ENCODE data around the gene ANKS1B. TPM values are rescaled to one million over a fixed set of nuclear protein-coding genes. Genes with fewer than 3 reads are reported as not detected.

The ANKS1B gene
- total and polyA plus RNA-seq, 2 of the 4 experiments (the other 2 are of a cell fraction) = 0.17 to 0.18 TPM

- WGBS, 2 experiments (ENCODE audit: extremely low coverage in 2 of 2, insufficient read length in 1 of 2) = no CpG with 5 or more reads among the region's 5 CpGs
- no peak overlapping the region for H2AFZ ChIP-seq (replicated peaks; ENCODE audit: low read length, poor library complexity)
- H3K18ac ChIP-seq (ENCODE audit: low read depth, low read length) = no peak overlapping the region
- H3K23ac ChIP-seq (ENCODE audit: low read depth, low read length) = no peak overlapping the region
- no peaks in the 10 kb centered on the region for H4K20me1 ChIP-seq (ENCODE audit: insufficient read depth, low read length)
- no peaks in the 10 kb centered on the region for H3K27me3 ChIP-seq (ENCODE audit: control insufficient read depth, insufficient read depth, low read length)
- BruUV-seq (replicated peaks) = no TSS peak
- no peaks in the 10 kb centered on the region for H3K9me1 ChIP-seq (ENCODE audit: insufficient read depth, low read length)
- H2BK120ac ChIP-seq (ENCODE audit: low read depth, low read length) = no peak overlapping the region
- intact Hi-C loops (cut with micrococcal nuclease) = no loop called here
- dilution Hi-C loops (cut with HindIII; ENCODE audit: low sequenced_read_pairs, unreplicated experiment) = no loop called here
- no peak overlapping the region for H3K4me3 ChIP-seq (ENCODE audit: insufficient read depth, low read depth, low read length)
- no peaks in the 10 kb centered on the region for H3K4me1 ChIP-seq (ENCODE audit: control insufficient read depth, insufficient read depth, low read length)
- no peak overlapping the region for H3K4ac ChIP-seq (ENCODE audit: low read depth, low read length)
- H2BK20ac ChIP-seq (ENCODE audit: low read depth, low read length) = no peak overlapping the region
- H4K91ac ChIP-seq (ENCODE audit: insufficient read depth, low read depth, low read length) = no peak overlapping the region
- H3K9ac ChIP-seq (ENCODE audit: low read depth, low read length) = no peak overlapping the region
- H2BK5ac ChIP-seq (ENCODE audit: low read depth, low read length, poor library complexity, severe bottlenecking) = no peak overlapping the region
- H2AK5ac ChIP-seq (ENCODE audit: low read depth, low read length) = no peak overlapping the region
- no peak overlapping the region for H3K14ac ChIP-seq (replicated peaks; ENCODE audit: low read depth, low read length)
- no peak overlapping the region for H3K27ac ChIP-seq (ENCODE audit: insufficient read depth, low read length)
- no peaks in the 10 kb centered on the region for H3K36me3 ChIP-seq (ENCODE audit: control insufficient read depth, insufficient read depth, low read length)
- in situ Hi-C loops (cut with MboI; ENCODE audit: low sequenced_read_pairs) = no loop called here
- H3K4me2 ChIP-seq (ENCODE audit: low read depth, low read length) = no peak overlapping the region
- CTCF ChIA-PET = no interaction called here
- H3K56ac ChIP-seq (ENCODE audit: extremely low read depth, insufficient read depth, low read length) = no peak overlapping the region
- no peak overlapping the region for H4K8ac ChIP-seq (ENCODE audit: low read depth in 2 of 2, low read length in 2 of 2)
- no peak overlapping the region for H2BK15ac ChIP-seq (ENCODE audit: low read depth, low read length)
- POLR2A ChIA-PET (ENCODE audit: unreplicated experiment) = no interaction called here
- no peak overlapping the region for H2AK9ac ChIP-seq (replicated peaks; ENCODE audit: low read depth, low read length, poor library complexity)
- no peak overlapping the region for H4K5ac ChIP-seq (ENCODE audit: low read depth, low read length)
- no peaks in the 10 kb centered on the region for H3K79me1 ChIP-seq (ENCODE audit: low read depth in 1 of 2, low read length in 2 of 2)
- no peak for ATAC-seq (ENCODE audit: low read depth)
- peaks cover 5% of the 10 kb centered on the region; the same call in 1 of the 2 replicates for H3K9me3 ChIP-seq (ENCODE audit: control insufficient read depth, insufficient read depth, low read length)
- no peak for TF ChIP-seq SMC3 (IDR thresholded peaks at IDR 0.05; ENCODE audit: low read depth, low read length)
- TF ChIP-seq USF2 (IDR thresholded peaks at IDR 0.05; ENCODE audit: low read depth, low read length) = no peak
- no peak for TF ChIP-seq FOS (IDR thresholded peaks at IDR 0.05; ENCODE audit: low read depth, low read length)
- TF ChIP-seq CEBPB (IDR thresholded peaks at IDR 0.05; ENCODE audit: low read depth, low read length) = no peak
- TF ChIP-seq MXI1 (IDR thresholded peaks at IDR 0.05; ENCODE audit: borderline replicate concordance, low read depth, low read length) = no peak
- TF ChIP-seq RFX5 (IDR thresholded peaks at IDR 0.05; ENCODE audit: low read depth, low read length) = no peak
- TF ChIP-seq MAFK (IDR thresholded peaks at IDR 0.05; ENCODE audit: low read depth, low read length) = no peak
- no peak for TF ChIP-seq RCOR1 (IDR thresholded peaks at IDR 0.05; ENCODE audit: insufficient replicate concordance, low read length)
- no peak for TF ChIP-seq MAZ (IDR thresholded peaks at IDR 0.05; ENCODE audit: borderline replicate concordance, low read depth, low read length)
- no peak for TF ChIP-seq ELK1 (IDR thresholded peaks at IDR 0.05; ENCODE audit: borderline replicate concordance, low read depth, low read length)
- TF ChIP-seq BHLHE40 (IDR thresholded peaks at IDR 0.05; ENCODE audit: low read depth, low read length) = no peak
- TF ChIP-seq NFE2L2 (IDR thresholded peaks at IDR 0.05; ENCODE audit: low read depth, low read length) = no peak
- TF ChIP-seq CHD1 (IDR thresholded peaks at IDR 0.05; ENCODE audit: low read depth, low read length) = no peak
- no peak for TF ChIP-seq CTCF (conservative IDR thresholded peaks at IDR 0.05; ENCODE audit: low read depth, low read length)
- TF ChIP-seq POLR2A (IDR thresholded peaks at IDR 0.05; ENCODE audit: low read depth, low read length) = no peak
- TF ChIP-seq RAD21 (IDR thresholded peaks at IDR 0.05; ENCODE audit: low read length) = no peak
- no peak for DNase-seq
Observed at GRCh38 chr12:99223579-99223978, 761.2 kb downstream of the ANKS1B start.

Measured in IMR-90 (cell line).